Tibial nerve (tissue), 3 donors: ENCODE data around the gene WDR82.

Experiments used
- POLR2A ChIP-seq, 2 donors: fragments of 450-650 bp; IDR thresholded peaks; one replicate each; pipeline ENCODE4 v1.6.1; 2017; ENCODE audit warnings: antibody characterized with exemption in 2 of 2, mild to moderate bottlenecking in 2 of 2, moderate library complexity in 2 of 2
- TF ChIP-seq, protein P1 (sequence below), 5 experiments: fragments of 200-600 bp in 3 of 5; fragments of 450-650 bp in 2 of 5; sonication (generic) in 3 of 5; IDR thresholded peaks; one replicate each; pipeline ENCODE4 v1.5.1; 2016 to 2019; ENCODE audit warnings: antibody characterized with exemption in 5 of 5, mild to moderate bottlenecking in 3 of 5, moderate library complexity in 2 of 5

DNA sequence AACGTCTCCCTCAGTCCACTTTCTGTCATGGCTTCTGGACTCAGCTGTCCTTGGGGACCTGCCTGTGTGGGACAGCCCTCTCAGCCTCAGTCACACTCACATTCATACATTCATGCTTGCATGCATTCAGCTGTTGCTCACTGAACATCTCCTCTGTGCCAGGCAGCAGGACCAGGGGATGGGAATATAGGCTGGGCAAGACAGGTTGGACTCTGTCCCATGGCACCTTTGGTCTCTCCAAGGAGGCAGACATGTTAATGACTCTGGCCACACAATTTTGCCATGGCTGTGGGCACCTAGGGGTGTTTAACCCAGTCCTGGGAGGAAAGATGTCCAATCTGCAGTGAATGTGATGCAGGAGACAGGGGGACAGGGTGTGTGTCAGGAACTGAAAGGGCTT is 29.9 kb upstream of the WDR82 start:
- TF ChIP-seq POLR2A (IDR thresholded peaks at IDR 0.05), result no peak
- TF ChIP-seq, protein P1, sequence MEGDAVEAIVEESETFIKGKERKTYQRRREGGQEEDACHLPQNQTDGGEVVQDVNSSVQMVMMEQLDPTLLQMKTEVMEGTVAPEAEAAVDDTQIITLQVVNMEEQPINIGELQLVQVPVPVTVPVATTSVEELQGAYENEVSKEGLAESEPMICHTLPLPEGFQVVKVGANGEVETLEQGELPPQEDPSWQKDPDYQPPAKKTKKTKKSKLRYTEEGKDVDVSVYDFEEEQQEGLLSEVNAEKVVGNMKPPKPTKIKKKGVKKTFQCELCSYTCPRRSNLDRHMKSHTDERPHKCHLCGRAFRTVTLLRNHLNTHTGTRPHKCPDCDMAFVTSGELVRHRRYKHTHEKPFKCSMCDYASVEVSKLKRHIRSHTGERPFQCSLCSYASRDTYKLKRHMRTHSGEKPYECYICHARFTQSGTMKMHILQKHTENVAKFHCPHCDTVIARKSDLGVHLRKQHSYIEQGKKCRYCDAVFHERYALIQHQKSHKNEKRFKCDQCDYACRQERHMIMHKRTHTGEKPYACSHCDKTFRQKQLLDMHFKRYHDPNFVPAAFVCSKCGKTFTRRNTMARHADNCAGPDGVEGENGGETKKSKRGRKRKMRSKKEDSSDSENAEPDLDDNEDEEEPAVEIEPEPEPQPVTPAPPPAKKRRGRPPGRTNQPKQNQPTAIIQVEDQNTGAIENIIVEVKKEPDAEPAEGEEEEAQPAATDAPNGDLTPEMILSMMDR (IDR thresholded peaks at IDR 0.05), result no peak
